Cortex of kidney (tissue), 1 donor: ENCODE data around the gene TAS2R10.
"Not testable (repeated sequence)": the region's sequence is repeated elsewhere in the genome, so short reads cannot be mapped to it uniquely, and the experiment has no call there.

Source experiments
- DNase-seq: peaks from one replicate; lab custom pipeline; 2025; lab: John Stamatoyannopoulos, UW

The TAS2R10 gene, protein sequence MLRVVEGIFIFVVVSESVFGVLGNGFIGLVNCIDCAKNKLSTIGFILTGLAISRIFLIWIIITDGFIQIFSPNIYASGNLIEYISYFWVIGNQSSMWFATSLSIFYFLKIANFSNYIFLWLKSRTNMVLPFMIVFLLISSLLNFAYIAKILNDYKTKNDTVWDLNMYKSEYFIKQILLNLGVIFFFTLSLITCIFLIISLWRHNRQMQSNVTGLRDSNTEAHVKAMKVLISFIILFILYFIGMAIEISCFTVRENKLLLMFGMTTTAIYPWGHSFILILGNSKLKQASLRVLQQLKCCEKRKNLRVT

DNA sequence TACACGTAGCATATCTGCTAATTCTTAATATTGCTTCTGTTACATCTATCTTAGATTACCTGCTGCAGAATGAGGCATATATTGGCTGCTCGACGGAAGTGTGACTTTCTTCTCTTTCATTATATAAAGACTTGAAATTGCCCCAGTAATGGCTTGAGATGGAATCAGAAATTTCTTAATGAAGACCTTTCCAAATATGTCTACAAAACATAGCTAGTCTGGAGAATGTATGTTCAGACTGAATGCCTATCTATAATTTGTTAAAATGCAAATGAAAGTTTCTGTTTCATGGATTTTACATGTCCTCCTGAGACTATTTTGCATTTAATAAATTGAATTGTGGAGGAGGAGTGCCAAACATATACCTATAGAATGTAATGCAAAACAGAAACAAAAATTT lies at the start of gene TAS2R10:
TAS2R10 (minus strand) TSS at position 101 of the 400 bp plus-strand sequence; CDS start at position 12, 89 bp downstream.
- no peak for DNase-seq

DNA sequence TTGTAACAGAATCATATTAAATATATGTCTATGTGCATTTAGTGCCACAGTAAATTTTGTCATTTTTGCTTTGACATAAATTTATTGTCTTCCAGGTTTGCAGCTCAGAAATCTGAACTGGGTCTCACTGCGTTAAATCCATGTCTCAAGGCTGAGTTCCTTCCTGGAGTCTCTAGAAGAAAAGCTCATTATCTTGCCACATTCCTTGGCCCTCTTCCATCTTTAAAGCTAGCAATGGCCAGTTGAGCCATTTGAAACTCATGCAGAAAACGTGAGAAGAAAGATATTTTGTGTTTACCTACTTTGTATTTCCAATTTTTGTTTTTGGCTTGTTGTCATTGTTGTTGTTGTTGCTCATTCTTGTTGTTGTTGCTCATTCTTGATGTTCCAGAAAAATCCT lies 47.2 kb upstream of the TAS2R10 start:
- DNase-seq, result no peak

DNA sequence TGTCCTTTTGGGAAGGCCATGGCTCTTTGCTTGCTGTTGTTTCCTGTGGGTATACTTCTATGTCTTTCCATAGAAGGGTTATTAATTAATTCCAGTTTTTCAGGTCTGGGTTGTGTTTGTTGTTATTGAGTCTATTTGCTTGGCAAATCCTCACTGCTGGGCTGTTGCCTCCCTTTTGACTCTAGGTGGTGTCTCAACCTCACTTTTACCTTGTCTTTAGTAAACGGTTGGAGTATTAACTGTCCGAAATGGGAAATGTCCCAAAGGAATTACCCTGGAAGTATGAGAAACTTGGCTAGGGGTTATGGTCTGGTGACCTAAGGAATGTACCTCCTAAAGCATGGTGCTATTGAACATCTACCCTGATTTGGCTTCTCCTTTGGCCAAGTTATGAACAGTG lies 41.2 kb upstream of the TAS2R10 start:
- no peak for DNase-seq

DNA sequence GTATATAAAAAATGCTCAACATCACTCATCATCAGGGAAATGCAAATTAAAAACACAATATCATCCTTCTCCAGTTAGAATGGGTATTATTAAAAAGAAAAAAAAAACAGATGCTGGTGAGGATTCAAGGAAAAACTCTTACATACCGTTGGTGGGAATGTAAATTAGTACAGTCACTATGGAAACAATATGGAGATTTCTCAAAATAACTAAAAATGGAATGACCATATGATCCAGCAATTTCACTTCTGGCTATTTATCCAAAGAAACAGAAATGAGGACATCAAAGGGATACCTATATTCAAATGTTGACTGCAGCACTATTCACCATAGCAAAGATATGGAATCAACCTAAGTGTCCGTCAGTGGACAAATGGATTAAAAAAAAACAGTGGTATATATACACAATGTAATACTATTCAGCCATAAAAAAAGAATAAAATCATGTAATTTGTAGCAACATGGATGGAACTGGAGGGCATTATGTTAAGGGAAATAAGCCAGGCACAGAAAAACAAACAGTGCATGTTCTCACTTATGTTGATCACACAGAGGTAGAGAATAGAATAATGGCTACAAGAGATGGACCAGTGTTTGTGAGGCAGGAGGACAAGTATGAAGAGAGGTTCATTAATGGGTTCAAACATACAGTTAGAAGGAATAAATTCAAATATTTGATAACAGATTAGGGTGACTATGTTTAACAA lies 37.5 kb upstream of the TAS2R10 start:
- DNase-seq, result no peak

DNA sequence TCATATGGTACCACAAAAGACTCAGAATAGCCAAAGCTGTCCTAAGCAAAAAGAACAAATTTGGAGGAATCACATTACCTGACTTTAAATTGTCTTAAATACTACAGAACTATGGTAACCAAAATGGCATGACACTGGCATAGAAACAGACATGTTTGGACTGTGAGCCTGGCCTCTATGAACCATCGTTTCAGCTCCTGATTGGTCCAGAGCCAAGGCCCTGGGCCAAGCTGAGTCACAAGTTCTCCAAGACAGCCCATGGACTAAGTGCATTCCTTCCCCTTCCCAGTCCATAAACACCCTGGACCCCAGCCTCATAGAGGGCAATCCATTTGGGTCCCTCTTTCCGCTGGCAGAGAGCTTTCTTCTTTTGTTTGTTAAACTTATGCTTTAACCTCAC lies 35.2 kb upstream of the TAS2R10 start:
- no peak for DNase-seq

DNA sequence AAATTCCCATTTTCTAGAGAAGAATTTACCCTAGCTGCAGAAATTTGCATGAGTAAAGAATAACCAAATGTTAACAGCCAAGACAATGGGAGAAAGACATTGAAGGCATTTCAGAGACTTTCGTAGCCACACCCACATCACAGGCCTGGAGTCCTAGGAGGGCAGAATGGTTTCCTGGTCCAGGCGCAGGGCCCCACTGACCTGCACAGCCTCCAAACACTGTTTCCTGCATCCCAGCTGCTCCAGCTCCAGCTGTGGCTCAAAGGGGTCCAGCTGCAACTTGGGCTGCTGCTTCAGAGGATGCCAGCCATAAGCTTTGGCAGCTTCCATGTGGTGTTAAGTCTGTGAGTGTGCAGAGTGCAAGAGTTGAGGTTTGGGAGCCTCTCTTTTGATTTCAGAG lies 29.6 kb upstream of the TAS2R10 start:
- DNase-seq, result no peak

DNA sequence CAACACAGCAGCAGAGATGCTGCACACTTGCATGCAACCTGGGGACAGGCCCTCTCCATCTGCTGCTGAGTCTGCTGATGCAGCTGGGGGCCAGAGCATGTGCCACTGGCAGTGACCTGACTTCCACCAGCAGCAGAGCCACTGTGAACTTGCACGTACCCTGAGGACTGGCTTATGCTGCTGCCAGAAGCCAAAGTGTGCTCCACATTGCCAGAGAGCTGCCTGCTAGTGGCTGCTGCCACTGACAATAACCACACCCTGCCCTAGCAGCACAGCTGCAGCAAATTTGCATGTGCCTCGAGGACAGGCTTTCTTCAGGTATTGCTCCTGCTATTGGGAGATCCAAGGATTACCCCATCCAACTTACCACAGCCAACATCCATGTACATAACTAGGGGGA lies 27.6 kb upstream of the TAS2R10 start:
- DNase-seq, result no peak

DNA sequence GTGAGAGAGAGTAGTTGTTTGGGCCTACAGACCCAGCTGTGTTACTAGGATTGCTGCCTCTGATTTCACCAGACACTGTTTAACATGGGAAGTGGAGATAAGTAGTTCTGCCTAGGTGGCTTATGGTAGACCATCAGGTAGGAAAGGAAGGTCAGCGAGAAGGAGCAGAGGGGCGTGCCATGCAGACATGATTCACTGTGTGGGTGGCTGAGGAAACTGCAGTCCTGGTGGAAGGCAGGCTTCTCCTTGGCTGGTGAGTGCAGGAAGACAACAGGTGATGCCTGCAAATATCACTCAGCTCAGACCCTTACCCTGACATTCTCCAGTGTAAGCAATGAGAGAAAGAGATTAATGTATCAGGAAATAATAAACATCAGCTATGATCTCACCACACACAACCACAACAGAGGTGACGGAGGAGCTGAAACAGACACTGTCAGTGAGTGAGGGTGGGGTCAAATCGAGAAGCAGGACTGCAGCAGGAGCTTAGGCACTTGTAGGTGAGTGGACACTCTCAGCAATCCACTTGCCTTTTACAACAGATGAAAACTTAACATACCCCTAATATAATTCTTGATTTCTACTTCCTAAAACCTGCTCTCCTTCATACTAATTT lies 25.2 kb upstream of the TAS2R10 start:
- no peak for DNase-seq

DNA sequence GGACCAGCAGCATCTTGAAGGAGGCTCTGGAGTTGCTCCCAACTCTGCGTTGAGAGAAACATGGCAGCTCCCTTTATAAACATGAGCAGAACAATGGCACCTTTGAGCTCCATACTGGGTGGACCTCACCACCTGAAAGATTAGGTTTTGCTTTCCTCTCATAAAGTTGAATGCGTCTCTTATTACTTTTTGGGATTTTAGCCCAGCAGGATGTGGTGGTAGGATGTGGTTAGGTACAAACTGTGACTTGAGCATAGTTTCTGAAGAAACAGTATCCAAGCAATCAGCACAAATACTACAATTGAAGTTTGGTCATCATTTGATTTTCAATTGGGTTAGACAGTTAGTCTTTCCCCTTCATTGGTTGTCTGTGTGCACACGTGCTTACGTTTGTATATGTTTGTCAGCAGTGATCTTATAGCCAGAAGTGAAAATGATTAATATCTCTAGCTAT lies 23.3 kb upstream of the TAS2R10 start, which contains the start of gene PRR4:
PRR4 (minus strand) TSS at position 51 of the 454 bp plus-strand sequence; CDS start at position 13, 38 bp downstream.
- DNase-seq, result no peak

DNA sequence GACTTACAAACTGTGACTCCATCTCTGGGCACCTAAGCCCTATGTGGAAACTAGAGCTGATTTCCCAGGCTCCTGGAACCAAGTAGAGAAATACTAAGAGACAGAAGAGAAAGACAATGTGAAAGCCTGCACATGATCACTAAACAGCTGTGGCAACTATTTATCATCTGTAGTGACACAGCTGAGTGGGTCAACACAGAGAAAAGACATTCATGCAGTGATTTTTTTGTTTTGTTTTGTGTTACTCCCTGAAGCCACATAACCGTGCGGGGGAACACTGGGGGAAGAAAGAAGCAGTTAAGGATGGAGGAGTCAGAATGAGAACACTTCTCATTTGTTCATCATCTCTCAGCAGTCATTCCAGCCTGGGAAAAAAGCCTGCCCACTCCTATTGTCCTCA lies 21.6 kb upstream of the TAS2R10 start:
- DNase-seq, result no peak

DNA sequence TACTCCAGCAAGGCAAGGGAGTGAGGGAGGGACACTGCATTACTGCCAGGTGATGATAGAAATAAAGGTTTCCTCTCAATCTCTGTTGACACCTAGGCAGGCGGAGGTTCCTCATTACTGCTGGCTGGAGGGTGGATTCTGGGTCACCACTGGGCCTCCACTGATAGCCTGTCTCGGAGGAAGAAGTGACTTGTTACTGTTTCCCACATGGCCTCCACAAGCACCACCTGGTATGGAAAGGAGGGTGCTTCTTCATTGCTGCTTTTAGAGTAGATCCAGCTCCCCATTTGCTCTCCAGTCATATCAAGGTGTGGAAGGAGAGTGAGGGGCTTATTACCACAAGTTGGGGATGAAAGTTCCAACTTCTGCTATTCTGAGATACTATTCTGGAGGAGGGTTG lies 16.7 kb upstream of the TAS2R10 start:
- no peak for DNase-seq

DNA sequence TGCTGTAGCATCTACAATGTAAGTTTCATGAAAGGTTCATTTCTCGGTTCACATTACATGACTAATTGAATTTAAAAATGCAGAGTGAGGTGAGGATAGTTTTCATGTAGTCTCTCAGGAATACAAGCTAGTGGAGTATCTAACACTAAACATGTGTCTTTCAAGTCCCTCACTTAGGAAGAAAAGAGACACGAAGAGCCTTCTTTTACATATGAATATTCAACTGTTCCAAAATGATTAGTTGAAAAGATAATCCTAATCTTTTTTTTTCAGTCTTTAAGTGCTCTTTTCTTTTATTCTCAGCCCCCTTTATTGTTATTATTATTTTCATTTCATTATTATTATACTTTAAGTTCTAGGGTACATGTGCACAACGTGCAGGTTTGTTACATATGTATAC lies 12.3 kb upstream of the TAS2R10 start:
- DNase-seq, result no peak

DNA sequence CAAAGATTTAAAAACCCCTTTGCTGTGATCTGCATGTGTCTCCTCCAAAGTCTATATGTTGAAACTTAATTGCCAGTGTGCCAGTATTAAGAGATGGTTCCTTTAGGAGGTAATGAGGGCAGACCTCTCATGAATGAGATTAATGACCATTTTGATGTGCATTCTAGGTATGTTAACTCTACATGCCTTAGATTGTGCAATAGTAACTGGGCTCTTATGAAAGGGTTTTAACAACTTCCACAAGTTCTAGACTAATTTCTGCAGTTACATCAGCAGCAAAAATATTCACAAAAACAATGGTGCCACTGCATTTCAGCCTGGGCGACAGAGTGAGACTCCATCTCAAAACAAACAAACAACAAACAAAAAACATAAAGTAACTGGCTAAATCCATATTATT lies 3.8 kb upstream of the TAS2R10 start:
- no peak for DNase-seq

DNA sequence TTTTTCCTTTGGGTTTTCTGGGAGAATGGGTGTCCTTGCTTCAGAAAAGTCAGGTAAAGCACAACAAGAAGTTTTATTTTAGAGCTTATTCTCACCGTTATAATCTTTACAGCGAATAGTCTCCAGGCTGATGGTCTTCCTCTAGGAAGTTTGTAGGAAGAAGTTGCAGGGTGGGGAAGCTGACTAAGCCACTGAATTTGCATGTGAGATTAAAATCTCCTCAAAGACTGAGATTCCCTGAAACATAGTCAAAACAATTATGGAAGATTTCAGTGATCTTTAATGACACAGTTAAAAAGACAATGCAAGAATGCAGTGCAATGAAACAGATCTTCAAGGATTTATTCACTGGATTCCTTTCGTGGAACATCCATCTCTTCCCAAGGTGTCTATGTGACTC lies 1.2 kb downstream of the TAS2R10 start:
- no peak for DNase-seq

DNA sequence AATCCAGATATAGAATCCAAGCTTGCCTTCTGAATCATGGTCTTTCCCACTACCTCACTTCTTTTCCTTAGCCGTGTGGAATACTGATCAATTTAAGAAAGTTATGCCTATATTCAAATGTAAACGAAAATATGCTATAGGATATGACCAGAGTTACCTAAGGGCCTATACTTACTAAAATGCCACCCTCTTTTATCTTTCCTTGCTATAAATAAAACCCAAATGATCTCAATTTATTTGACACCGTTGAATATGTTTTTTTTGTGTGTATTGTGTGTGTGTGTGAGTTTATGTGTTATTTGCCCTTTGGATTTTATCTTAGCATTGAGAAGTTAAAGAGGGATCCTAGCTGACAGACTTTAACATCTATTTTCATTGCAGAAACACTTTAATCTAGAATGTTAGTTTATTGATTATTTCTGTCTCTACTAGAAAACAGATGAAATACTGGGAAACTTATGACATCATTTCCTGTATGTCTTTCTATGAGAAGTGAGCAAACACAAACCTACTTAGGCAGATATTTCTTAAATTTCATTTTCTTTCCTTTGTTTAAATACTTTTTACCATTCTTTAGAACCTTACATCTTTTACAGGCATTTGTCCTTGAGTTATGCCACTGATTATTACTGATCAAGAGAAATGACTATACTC lies 14.1 kb downstream of the TAS2R10 start:
- DNase-seq, result no peak

DNA sequence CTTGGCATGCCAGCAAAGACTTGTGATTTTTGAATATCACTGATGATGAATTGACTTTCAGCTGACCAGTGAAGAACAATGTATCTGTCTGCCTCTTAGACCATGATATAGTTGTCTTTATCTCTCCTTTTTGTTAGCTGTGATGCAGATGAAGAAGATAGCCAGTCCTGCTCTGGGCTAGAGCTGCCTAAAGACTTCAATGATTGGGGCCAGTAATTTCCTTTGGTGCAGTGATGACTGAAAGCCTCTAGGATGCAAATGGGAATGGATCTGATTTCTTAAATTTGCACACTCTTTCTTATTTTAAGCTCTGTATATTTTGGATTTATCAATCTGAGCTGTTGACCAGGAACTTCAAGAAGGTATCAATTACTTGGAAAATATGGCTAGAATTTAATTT lies 16.1 kb downstream of the TAS2R10 start, which contains the start of gene TAS2R9:
TAS2R9 (minus strand) TSS at position 101 of the 400 bp plus-strand sequence; CDS start at position 8, 93 bp downstream.
- DNase-seq, result no peak

DNA sequence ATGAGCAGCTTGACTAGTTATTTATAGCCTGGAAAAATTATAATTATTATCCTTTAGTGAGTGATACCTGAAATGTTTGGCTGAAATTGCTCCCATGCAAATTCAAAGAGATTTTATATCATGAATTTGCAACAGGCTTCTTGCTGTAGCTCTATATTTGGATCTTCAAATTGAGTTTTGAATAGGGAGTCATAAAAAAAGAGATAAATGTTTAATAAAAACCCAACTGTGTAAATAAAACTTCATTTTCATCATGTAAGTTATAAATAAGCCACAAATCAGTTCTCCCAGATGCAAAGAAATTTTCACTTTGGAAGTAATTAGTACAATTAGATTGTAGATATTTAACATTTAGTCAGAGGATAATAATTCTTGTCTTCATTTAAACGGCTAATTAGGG lies 19.0 kb downstream of the TAS2R10 start, which contains the start of gene TAS2R8:
TAS2R8 (minus strand) TSS at position 101 of the 400 bp plus-strand sequence. CDS start 306 bp downstream, outside the sequence.
- no peak for DNase-seq

DNA sequence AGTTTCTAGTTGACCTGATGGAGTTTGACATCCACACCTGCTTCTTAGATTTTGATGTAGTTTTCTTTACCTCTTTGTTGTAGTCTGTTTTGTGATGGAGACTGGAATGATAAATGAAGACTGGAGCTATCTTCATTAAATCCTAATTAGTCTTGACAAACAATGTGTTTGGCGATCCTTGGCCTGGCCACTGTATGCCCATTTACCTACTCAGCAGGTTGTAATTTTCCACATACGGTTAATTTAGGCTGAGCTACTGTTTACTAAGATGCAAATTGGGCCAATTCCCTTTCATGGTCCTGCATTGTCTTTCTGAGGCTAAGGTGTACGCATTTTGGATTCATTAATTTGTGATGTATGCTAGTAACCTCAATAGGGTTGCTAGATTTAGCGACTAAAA lies 23.6 kb downstream of the TAS2R10 start, which contains the start of gene TAS2R7:
TAS2R7 (minus strand) TSS at position 41 of the 400 bp plus-strand sequence. CDS start 57 bp downstream, outside the sequence.
- DNase-seq, result no peak

DNA sequence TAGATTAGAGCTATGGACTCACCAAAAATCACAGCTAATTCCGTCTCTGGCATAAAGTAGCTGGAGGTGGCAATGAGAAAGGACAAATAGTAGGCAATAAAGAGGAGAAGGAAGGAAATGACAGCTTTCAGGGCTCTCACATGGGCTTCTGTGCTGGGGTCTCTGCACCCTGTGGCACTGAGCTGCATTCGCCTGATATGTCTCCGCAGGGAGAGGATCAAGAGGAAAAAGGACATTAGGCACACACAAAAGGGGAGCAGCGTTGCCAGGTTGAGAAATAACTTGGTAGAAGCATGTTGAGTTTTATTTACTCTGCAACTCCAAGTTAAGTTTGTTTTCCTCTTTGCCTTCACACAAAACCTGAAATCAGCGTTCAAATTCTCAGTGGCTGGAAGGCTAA lies 24.4 kb downstream of the TAS2R10 start:
- no peak for DNase-seq

DNA sequence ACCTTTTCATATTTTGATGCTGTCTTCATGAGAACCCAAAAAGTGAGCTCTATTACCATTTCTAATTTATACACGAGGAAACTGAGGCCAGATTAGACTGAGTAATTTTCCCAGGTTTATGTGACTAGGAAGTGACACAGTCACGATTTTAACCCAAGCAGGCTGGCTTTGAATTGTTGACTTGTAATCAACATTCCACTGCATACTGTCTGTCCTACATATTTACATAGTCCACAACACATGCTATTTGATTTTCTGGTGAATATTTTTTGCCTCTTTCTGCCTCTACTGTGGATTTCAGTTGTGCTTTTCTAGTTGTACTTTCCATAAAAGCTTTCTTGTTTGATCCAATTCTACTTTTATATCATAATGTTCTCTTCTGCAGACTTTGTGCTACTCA lies 31.9 kb downstream of the TAS2R10 start:
- DNase-seq, result no peak

DNA sequence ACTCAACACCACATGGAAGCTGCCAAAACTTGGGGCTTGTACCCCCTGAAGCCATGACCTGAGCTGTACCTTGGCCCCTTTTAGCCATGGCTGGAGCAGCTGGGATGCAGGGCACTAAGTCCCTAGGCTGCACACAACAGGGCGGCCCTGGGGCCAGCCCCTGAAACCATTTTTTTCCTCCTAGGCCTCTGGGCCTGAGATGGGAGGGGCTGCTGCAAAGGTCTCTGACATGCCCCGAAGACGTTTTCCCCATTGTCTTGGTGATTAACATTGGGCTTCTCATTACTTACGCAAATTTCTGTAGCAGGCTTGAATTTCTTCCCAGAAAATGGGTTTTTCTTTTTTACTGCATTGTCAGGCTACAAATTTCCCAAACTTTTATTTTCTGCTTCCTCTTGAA lies 34.4 kb downstream of the TAS2R10 start:
- DNase-seq, result not testable (repeated sequence)

DNA sequence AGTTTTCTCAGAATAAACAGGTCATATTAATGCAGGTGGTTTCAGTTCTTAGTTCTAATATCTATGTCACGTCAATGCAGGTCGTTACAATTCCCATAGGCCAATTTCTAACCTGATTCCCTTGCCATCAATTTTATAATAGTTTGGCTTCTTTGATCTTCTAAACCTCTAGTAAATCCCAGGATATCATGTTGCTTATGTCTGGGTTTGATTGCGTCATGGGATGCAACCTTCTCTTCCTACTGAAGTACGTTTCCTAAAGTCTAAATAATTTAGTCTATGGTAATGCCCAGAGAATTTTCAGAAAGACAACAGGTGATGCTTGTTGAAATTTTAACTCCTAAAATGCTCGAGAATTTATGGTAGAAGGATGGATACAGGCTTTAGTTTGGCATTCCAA lies 42.9 kb downstream of the TAS2R10 start:
- DNase-seq, result no peak
